ENCODE data around the gene PATJ.

DNA sequence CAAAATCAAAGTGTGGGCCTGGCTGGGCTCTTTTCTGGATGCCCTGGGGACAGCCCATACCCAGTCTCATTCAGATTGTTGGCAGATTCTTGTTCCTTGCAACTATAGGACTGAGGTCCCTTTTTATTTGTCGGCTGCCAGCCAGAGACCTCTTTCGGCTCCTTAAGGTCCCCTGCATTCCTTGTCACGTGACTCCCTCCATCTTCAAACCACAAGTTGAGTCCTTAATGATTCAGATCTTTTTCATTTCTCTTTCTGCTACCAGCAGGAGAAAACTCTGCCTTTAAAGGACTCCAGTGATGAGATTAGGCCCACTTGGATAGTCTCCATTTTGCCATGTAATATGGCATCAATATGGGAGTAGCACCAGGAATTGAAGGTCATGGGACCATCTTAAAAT, 48.6 kb downstream of the PATJ start:
- TF ChIP-seq, protein P1, sequence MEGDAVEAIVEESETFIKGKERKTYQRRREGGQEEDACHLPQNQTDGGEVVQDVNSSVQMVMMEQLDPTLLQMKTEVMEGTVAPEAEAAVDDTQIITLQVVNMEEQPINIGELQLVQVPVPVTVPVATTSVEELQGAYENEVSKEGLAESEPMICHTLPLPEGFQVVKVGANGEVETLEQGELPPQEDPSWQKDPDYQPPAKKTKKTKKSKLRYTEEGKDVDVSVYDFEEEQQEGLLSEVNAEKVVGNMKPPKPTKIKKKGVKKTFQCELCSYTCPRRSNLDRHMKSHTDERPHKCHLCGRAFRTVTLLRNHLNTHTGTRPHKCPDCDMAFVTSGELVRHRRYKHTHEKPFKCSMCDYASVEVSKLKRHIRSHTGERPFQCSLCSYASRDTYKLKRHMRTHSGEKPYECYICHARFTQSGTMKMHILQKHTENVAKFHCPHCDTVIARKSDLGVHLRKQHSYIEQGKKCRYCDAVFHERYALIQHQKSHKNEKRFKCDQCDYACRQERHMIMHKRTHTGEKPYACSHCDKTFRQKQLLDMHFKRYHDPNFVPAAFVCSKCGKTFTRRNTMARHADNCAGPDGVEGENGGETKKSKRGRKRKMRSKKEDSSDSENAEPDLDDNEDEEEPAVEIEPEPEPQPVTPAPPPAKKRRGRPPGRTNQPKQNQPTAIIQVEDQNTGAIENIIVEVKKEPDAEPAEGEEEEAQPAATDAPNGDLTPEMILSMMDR (IDR thresholded peaks at IDR 0.05) = no peak
- TF ChIP-seq POLR2A (IDR thresholded peaks at IDR 0.05) (no peak), POLR2AphosphoS5 (IDR thresholded peaks at IDR 0.05) (no peak)
